Hematopoietic multipotent progenitor cell treated with erythropoietin and hydrocortisone succinate and interleukin-3 and kit ligand, for 8 days (in vitro differentiated cells): ENCODE measurements around the gene EML3.
"Not testable (repeated sequence)": the region's sequence is repeated elsewhere in the genome, so short reads cannot be mapped to it uniquely, and the experiment has no call there.

Experiments
- DNase-seq: peaks from one replicate; pipeline ENCODE4 v3.0.0-alpha.2; 2015

EML3 gene

DNA sequence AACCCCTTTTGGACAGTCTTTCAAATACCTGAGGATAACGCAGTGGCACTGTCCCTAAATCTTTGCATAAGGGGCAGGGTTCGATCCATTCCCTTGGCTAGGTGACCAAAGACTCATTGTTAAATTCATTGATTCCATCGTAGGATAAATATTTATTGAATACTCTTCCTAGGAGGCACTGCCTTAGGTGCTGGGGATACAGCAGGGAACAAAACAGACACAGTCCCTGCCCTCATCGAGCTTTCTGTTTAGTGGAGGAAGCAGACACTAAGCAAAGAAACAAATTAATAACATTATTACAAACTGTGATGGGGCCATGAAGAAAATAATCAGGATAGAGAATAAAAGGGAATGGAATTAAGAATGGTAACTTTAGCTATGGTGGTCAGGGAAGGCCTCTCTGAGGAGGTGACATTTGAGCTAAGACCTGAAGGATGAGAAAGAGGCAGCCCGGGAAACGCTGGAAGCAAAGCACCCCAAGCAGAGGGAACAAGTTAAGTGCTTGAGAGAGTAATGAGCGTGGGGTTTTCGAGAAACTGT lies 8.5 kb upstream of the EML3 start:
- DNase-seq, result peak; percentile 14

DNA sequence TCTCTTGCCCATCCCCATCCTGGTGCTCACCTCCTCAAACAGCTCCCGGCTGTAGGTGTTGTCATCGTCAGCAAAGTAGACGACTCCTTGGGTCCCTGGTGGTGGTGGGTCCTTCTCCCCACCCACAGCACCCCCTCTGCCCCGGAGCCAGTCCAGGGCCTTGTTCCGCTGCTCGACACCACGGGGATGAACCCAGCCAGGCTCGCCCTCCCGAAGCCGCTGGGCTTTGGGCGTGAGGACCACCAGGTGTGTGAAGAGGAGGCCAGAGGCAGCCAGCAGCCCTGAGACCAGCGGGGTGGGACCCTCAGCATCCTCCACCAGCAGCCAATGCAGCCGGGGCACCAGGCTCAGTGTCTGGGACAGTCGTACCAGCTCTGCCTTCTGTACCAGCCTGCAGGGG lies 4.4 kb upstream of the EML3 start:
- not testable (repeated sequence) for DNase-seq

- DNase-seq, result no peak
Observed at GRCh38 chr11:62615521-62615920, 2.9 kb upstream of the EML3 start.

GRCh38 chr11:62614275-62614674 lies 1.7 kb upstream of the EML3 start:
- DNase-seq, result no peak

DNA sequence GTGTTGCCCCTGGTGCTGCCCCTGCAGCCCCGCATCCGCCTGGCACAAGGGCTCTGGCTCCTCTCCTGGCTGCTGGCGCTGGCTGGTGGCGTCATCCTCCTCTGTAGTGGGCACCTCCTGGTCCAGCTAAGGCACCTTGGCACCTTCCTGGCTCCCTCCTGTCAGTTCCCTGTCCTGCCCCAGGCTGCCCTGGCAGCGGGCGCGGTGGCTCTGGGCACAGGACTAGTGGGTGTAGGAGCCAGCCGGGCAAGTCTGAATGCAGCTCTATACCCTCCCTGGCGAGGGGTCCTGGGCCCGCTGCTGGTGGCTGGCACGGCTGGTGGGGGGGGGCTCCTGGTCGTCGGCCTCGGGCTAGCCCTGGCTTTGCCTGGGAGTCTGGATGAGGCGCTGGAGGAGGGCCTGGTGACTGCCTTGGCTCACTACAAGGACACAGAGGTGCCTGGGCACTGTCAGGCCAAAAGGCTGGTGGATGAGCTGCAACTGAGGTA lies 760 bp upstream of the EML3 start:
- DNase-seq, result no peak

DNA sequence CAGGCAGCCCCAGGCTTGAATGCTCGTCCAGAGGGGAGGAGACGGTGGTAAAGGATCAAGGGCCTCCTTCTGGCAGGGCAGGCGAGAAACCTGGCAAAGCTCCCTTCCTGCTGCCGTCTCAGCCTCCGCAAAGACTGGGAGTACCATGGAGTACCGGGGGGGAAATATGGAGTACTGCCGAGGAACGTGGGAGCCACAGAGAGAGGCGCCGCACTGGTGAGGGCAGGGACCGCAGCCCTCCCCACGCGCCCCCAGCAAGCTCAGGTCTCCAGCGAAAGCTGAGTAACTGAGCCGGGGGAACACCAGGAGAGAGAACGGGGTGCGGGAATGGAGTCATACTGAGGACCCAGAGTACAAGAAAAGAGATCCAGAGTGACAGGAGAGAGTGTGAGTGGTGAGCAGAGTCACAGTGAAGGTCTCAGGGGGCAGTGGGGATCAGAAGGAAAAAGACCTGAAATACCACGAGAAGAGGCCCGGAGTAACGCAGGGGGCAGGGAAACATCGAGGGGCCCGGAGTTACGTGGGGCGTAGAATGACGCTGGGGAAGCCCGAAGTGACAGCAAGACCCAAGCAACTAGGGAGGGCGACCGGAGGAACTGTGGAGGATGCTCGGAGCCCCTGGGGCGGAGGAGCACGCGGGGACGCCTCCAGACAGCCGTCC lies 740 bp downstream of the EML3 start:
- DNase-seq, result peak; percentile 42

DNA sequence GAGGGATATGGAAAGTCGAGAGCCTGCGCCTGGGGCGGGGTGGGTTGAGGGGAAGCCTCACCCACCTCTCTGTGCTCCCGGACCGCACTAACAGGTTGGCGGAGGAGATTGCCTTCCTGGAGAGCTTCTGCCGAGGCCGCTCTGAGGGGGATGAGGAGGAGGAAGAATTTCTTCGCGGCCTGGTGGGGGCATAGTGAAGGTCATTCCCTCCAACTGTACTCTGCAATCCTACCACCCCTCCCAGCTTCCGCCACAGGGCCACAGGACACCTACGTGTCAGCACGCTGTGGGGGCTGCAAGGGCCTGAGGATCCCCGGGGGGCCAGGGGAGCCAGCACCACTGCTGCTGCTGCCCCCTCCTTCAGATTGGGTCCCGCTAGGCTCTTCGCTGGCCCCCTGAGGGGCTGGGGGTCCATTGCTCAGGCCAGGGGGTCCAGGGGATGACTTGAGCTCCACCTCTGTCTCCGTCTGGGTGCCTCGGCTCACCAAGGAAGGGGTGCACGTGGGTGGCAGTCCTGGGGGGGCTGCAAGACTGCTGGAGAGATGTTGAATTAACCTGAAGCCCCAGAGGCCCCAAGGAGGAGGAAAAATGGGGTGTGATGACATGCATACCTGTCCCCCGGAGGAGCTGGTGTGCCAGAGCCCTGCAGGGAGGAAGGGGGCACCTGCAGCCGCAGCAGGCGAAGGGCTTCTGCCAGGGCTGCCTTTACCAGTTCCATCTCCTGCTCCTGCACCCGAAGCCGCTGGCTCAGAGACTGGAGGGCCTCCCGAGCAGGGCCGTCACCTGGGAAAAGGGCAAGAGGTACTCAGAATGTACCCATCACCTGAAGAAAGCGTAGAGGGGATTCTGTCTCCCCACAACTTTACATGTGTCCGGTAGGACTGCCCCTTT lies 1.5 kb downstream of the EML3 start:
- no peak for DNase-seq

DNA sequence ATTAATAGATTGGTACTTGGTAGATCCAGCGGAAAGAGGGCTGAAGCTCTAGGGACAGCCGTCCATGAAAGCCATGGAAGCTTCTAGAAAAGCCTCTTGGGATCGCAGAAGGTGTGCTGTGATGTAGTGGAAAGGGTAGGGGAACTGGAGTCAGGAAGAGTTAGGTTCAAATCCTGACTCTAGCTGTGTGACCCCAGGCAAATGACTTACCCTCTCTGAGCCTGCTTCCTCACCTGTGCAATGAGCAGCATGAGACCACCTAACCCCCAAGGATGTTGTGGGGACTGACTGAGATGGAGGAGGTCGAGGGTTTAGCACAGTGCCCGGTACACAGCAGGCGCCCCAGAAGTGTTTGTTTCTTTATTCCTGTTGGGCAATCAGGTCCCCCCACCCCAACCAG lies 2.2 kb downstream of the EML3 start:
- no peak for DNase-seq

DNA sequence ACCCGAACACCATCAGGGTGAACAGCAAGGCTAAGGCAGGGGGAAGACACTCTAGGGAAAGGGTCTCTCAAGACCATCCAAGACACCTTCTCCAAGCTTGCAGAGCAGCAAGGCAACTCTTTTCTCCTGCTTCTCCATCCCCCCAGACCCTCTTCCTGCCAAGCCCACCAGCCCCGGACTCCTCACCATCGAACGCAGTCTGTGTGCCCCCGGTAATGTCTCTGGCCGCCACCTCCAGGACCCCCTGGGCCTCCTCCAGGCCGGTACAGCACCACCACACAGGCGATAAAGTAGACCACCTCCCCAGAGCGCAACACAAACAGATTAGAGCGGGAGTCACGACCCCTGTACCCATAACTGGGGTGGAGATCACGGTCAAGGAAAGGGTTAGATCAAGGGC lies 3.8 kb downstream of the EML3 start:
- DNase-seq, result no peak

DNA sequence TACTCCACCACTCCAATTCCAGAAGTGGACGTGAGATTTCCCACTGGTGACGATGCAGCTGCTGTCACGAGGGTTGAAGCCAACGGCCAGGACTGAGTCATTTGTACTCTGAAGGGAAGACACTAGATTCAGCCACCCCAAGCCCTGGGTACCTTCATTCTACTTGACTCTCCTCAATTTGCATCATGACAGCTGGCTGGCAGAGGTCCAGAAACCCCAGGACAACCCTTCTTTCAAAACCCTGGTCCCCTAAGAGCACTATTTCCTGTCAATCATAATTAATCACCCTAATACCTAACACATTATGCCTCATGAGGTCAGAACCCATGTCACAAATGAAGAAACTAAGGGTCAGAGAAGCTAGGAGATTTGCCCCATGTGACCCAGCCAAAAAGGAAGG lies 4.9 kb downstream of the EML3 start:
- DNase-seq, result peak; percentile 30

DNA sequence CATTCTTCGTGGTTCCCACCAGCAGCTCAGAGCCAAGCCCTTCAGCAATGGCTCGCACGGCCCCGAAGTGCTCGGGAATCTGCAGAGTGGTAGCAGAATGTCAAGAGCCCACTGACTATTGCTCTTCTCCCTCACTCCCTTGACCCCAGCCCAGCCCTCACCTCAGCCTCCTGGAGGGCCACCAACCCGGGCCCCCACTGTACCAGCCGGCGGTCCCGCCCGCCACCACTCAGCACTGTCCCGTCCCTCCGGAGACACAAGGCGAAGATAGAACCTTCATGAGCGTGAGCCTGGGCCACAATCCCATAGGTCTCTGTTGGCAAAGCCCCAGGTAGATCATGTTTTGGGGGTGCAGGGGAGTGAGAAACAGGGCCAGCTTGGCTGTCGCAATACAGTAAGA lies 6.7 kb downstream of the EML3 start:
- DNase-seq, result no peak

DNA sequence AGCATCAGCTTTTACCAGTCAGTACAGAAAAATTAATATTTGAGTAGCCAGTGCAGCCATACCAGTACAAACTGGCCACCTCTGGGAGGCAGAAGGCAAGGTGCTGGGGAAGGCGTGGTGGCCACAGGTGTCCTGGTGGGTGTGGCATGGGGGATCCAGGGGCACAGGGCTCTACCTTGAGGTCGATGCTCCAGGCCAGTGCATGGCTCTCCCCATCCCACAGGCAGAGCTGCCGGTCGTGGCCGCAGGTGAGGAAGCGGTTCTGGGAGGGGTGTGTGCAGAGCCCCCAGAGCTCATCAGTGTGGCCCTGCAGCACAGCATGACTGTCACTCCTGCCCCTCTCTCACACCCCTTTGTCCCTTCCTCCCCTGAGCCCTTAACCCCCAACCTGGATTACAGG lies 7.1 kb downstream of the EML3 start:
- no peak for DNase-seq

DNA sequence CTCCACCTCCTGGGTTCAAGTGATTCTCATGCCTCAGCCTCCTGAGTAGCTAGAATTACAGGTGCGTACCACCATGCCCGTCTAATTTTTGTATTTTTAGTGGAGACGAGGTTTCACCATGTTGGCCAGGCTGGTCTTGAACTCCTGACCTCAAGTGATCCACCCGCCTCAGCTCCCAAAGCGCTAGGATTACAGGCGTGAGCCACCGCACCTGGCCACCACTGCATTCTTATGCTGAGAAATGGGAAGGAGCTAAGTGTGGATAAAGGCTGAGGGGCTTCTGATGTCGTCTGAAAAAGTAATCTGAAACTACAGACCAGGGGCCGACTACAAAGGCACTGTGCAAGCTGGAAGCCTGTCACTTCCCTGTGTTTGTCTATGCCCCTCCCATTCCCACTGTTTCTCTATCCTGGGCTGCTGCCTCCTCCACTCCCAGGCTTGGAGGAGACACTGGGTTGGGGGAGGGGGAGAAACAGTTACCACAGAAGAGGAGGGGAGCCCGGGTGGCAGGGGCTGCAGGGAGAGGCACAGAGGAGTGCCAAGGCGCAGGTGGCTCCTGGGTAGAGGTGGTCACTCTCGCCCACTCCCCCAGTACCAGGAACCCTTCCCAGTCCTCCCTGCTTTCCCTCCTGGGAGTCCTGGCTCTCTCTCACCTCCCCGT lies 8.0 kb downstream of the EML3 start:
- no peak for DNase-seq

DNA sequence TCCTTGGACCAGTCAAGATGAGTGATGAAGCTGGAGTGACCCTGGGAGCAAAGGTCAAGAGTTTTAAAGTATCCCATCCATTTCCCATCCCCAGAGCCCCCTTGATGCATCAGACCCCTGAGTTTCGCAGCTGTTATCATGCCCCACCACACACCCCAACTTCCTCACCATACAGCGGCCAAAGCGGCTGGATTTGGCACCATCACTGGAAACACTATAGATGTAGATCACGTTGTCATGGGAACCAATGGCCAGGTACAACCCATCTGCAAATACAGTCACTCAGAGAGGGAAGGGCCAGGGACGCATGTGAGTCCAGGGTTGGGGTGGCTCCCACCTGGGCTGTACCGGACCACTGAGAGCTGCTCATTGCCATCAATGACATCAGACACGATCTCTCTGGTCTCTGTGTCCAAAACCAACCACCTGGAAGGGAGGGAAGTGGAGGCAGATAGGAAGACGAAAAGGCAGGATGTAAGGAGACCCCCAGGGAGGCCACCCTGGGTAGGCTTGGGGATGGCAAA lies 8.7 kb downstream of the EML3 start:
- peak; percentile 40 for DNase-seq

DNA sequence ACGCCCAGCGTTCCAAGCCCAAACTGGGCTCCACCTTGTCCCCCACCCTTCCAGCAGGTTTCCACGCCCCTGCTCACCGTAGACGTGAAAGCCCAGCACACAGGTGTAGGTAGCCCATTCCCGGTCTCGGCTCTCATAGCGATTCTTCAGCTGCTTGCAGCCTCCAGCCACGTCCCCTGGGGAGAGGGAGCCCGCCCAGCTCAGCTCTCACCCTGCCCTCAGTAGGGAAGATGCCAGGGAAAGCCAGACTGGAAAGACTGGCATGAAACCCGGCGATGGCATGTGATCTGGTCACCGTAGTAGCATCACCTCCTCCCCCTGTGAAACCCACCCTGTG lies 9.5 kb downstream of the EML3 start:
- DNase-seq, result no peak

DNA sequence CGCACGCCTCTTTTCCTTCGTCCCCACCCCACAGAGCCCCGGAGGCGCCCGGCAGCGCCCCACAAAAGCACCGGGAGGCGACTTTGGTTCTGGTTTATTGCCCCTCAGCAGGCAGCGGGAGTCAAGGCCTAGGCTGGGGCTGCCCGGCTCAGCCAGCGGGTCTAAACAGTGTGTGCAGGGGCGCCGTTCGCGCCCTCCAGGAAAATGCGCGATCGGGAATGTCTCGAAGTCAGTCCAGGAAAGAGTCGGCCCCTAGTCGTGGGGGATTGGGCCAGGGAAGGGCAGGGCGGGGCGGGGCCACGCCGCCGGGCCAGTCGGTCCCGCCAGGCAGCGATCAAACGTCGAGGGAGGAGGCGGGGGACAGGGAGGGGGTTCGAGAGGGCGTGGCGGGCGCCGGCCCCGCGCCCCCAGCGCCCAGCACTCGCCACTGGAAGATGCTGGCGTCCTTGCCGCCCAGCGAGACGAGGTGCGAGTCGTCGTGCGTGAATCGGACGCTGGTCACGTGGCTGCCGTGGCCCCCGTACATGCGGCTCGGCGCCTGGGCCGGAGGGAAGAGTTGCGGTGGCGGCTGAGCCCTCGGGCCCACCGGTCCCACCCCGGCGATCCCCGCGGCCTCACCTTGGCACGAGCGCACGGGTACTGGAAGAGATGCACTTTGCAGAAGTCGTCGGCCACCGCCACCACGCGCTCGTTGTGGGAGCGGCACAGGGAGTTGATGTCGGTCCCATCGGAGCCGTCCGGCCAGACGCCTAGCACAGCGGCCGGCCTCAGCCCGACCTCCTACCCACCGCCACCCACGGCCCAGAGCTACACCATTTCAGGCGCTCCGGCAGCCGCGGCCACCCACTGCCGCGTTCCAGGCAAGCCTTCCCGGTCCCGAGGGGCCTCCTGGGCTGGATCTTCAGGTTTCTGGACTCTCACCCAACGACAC lies 10.2 kb downstream of the EML3 start:
- DNase-seq, result no peak

DNA sequence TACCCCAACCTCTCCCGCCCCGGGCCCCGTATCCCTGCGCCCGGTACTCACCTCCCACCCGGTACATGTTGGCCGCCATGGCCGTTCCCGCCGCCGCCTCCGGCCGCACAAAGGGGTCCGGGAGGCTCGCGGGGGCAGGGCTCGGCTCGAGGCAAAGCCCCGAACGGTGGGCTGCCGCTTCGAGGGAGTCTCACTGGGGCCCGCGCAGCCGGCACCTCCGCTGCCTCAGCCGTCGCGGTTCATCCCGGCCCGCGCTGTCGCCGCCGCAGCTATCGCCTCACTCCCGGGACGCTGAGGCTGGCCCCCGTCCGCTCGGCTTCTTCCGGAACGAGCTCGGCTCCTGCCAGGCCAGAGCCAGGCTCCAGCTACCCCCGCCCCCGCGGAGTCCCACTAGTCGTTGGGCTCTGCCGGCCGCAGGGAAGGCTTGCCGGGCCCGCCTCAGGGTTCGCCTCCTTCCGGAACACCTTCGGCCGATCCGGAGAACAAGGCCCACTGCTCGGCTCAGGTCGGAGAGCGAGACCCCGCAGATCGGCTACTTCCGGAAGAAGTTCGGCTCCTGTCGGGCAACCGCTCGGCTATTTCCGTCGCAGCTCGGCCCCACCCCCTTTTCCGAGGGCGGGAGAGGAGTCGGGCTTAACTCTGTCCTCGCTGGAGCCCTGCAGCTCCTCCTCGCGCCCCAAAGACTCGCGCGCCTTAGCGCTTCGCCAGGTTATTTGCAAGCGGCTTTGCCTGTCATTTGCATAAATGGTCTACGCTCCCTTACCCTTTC lies 11.0 kb downstream of the EML3 start, which contains the start of gene MTA2:
MTA2 (minus strand) TSS at position 494 of the 769 bp plus-strand sequence; CDS start at position 79, 415 bp downstream.
- peak; percentile 99 for DNase-seq

DNA sequence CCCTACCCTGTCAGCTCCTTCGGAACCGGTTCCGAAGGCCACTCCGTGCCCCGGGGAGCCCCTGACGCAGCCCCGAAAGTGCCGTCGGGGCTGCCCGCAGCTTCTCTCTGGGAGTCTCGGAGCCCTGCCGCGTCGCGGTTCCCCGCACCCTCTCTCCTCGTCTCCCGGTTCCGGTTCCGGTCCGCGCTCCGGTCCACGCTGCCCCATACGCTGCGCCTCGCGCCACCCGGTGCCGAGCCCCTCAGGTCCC lies 11.5 kb downstream of the EML3 start:
- peak; percentile 47 for DNase-seq

GRCh38 chr11:62600367-62601121 lies 12.0 kb downstream of the EML3 start:
- peak; percentile 29 for DNase-seq

- peak; percentile 46 for DNase-seq
Observed at GRCh38 chr11:62599901-62600300, 12.7 kb downstream of the EML3 start.
